ENCODE data around the gene ABHD5. TPM values are rescaled to one million over a fixed set of nuclear protein-coding genes. Genes with fewer than 3 reads are reported as not detected.

Gene ABHD5
- total and polyA plus RNA-seq, 2 of the 13 experiments (the other 11 are each of a cell fraction or from before 2014, with no cell fraction given): 4.5 to 13.3 TPM

- TF ChIP-seq ZNF318 (CRISPR knock-in tag; IDR thresholded peaks at IDR 0.05): no peak
- TF ChIP-seq NR2F2 (IDR thresholded peaks at IDR 0.05; ENCODE audit: borderline replicate concordance, low read depth): peak; percentile 30; the same call in 1 of the 2 replicates
- TF ChIP-seq CREB1 (IDR thresholded peaks at IDR 0.05): no peak
- peak; percentile 19; the same call in 1 of the 2 replicates for TF ChIP-seq CREB1 (CRISPR knock-in tag; IDR thresholded peaks at IDR 0.05)
- peak; percentile 71 for TF ChIP-seq CEBPG (CRISPR knock-in tag; IDR thresholded peaks at IDR 0.05)
- TF ChIP-seq RARA (CRISPR knock-in tag; IDR thresholded peaks at IDR 0.05): peak; percentile 45; the same call in 1 of the 2 replicates
- peak; percentile 25; the same call in 1 of the 2 replicates for TF ChIP-seq ZNF644 (CRISPR knock-in tag; IDR thresholded peaks at IDR 0.05; ENCODE audit: low read depth)
- TF ChIP-seq SOX13 (IDR thresholded peaks at IDR 0.05): no peak
- TF ChIP-seq SOX13 (CRISPR knock-in tag; conservative IDR thresholded peaks at IDR 0.05 in 1 of 2, IDR thresholded peaks at IDR 0.05 in 1 of 2): peak in 1 of 2 experiments; percentile 28; a peak in 1 of 4 replicates
- TF ChIP-seq, protein P1, sequence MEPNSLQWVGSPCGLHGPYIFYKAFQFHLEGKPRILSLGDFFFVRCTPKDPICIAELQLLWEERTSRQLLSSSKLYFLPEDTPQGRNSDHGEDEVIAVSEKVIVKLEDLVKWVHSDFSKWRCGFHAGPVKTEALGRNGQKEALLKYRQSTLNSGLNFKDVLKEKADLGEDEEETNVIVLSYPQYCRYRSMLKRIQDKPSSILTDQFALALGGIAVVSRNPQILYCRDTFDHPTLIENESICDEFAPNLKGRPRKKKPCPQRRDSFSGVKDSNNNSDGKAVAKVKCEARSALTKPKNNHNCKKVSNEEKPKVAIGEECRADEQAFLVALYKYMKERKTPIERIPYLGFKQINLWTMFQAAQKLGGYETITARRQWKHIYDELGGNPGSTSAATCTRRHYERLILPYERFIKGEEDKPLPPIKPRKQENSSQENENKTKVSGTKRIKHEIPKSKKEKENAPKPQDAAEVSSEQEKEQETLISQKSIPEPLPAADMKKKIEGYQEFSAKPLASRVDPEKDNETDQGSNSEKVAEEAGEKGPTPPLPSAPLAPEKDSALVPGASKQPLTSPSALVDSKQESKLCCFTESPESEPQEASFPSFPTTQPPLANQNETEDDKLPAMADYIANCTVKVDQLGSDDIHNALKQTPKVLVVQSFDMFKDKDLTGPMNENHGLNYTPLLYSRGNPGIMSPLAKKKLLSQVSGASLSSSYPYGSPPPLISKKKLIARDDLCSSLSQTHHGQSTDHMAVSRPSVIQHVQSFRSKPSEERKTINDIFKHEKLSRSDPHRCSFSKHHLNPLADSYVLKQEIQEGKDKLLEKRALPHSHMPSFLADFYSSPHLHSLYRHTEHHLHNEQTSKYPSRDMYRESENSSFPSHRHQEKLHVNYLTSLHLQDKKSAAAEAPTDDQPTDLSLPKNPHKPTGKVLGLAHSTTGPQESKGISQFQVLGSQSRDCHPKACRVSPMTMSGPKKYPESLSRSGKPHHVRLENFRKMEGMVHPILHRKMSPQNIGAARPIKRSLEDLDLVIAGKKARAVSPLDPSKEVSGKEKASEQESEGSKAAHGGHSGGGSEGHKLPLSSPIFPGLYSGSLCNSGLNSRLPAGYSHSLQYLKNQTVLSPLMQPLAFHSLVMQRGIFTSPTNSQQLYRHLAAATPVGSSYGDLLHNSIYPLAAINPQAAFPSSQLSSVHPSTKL (CRISPR knock-in tag; IDR thresholded peaks at IDR 0.05): 0 out of 2 replicates have a peak, but pooled peaks have one; percentile 17
- no peak for TF ChIP-seq ZBTB49 (CRISPR knock-in tag; IDR thresholded peaks at IDR 0.05; ENCODE audit: borderline replicate concordance)
- 0 out of 2 replicates have a peak, but pooled peaks have one; percentile 18 for TF ChIP-seq RCOR2 (CRISPR knock-in tag; IDR thresholded peaks at IDR 0.05)
- TF ChIP-seq PPARG (CRISPR knock-in tag; conservative IDR thresholded peaks at IDR 0.05): 0 out of 2 replicates have a peak, but pooled peaks have one; percentile 29
- peak; percentile 95 for TF ChIP-seq ZNF121 (CRISPR knock-in tag; IDR thresholded peaks at IDR 0.05)
These were observed 15.6 kb downstream of the ABHD5 start (continued) for GRCh38 chr3:43706342-43706741.

Data from HepG2 (cell line).